Measurements from ENCODE around the gene PTGIS.
"Not testable (repeated sequence)": the region's sequence is repeated elsewhere in the genome, so short reads cannot be mapped to it uniquely, and the experiment has no call there.

Gene PTGIS

GRCh38 chr20:49571553-49571835 lies 3.6 kb upstream of the PTGIS start:
- no peak for DNase-seq (ENCODE audit: low read depth)
- H3K4me3 ChIP-seq (ENCODE audit: low read length), result no peak overlapping the region
- no peak for TF ChIP-seq CTCF (conservative IDR thresholded peaks at IDR 0.05; ENCODE audit: low read length)

- no peak for DNase-seq (ENCODE audit: low read depth)
- no peak for TF ChIP-seq CTCF (conservative IDR thresholded peaks at IDR 0.05; ENCODE audit: low read length)
- H3K4me3 ChIP-seq (ENCODE audit: low read length), result no peak overlapping the region
Measured at GRCh38 chr20:49570828-49571552, 3.1 kb upstream of the PTGIS start.

GRCh38 chr20:49570161-49570827 lies 2.4 kb upstream of the PTGIS start:
- no peak for DNase-seq (ENCODE audit: low read depth)
- TF ChIP-seq CTCF (conservative IDR thresholded peaks at IDR 0.05; ENCODE audit: low read length), result no peak
- no peak overlapping the region for H3K4me3 ChIP-seq (ENCODE audit: low read length)

GRCh38 chr20:49569411-49570115 lies 1.6 kb upstream of the PTGIS start:
- H3K4me3 ChIP-seq (ENCODE audit: low read length), result no peak overlapping the region
- TF ChIP-seq CTCF (conservative IDR thresholded peaks at IDR 0.05; ENCODE audit: low read length), result no peak
- DNase-seq (ENCODE audit: low read depth), result no peak

- H3K4me3 ChIP-seq (ENCODE audit: low read length), result peak overlapping the region; percentile 20
- no peak for DNase-seq (ENCODE audit: low read depth)
- no peak for TF ChIP-seq CTCF (conservative IDR thresholded peaks at IDR 0.05; ENCODE audit: low read length)
Measured at GRCh38 chr20:49568278-49569151, 578 bp upstream of the PTGIS start.

GRCh38 chr20:49566401-49567364 lies 1.3 kb downstream of the PTGIS start:
- no peak for TF ChIP-seq CTCF (conservative IDR thresholded peaks at IDR 0.05; ENCODE audit: low read length)
- H3K4me3 ChIP-seq (ENCODE audit: low read length), result peak overlapping the region; percentile 70
- DNase-seq (ENCODE audit: low read depth), result no peak

GRCh38 chr20:49564991-49565390 lies 2.9 kb downstream of the PTGIS start:
- H3K4me3 ChIP-seq (ENCODE audit: low read length); DNase-seq (ENCODE audit: low read depth): not testable (repeated sequence)
